ENCODE measurements around the gene SLC7A10. TPM values are rescaled to one million over a fixed set of nuclear protein-coding genes. Genes with fewer than 3 reads are reported as not detected.

Gene SLC7A10
- polyA plus RNA-seq, 1 of the 3 experiments (the other 2 are of a cell fraction): 0.02 TPM

DNA sequence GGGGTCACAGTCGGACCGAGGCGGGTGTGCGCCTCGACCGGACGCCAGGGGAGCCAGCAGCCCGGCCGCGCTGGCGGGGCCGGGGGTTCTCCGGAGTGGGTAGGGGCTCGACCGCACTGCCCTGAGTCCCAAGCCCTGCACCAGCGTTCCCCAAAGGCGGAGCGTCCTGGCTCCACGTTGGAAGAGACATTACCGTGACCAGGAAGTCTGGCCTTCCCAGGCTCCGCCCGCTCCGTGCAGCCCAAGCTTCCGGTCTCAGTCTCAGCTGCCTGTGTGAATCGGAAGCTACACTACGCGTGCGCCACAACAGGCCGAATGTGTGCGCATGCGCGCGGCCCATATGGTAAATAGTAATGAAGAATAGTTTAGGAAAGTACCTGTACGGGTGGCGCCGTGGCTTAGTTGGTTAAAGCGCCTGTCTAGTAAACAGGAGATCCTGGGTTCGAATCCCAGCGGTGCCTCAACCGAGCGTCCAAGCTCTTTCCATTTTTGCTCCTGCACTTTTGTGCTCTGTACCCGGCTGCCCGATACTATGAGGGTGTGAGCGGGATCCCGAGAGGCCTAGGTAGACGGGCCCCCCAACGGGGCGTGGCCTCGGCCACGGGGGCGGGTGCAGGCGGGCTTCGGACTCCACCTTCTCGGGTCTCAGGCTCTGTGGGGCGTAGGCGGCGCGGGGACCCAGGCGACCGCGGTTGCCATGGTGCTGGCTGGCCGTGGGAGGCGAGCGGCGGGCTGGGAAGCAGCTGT lies 48.8 kb downstream of the SLC7A10 start (continued):
- TF ChIP-seq, protein P1, sequence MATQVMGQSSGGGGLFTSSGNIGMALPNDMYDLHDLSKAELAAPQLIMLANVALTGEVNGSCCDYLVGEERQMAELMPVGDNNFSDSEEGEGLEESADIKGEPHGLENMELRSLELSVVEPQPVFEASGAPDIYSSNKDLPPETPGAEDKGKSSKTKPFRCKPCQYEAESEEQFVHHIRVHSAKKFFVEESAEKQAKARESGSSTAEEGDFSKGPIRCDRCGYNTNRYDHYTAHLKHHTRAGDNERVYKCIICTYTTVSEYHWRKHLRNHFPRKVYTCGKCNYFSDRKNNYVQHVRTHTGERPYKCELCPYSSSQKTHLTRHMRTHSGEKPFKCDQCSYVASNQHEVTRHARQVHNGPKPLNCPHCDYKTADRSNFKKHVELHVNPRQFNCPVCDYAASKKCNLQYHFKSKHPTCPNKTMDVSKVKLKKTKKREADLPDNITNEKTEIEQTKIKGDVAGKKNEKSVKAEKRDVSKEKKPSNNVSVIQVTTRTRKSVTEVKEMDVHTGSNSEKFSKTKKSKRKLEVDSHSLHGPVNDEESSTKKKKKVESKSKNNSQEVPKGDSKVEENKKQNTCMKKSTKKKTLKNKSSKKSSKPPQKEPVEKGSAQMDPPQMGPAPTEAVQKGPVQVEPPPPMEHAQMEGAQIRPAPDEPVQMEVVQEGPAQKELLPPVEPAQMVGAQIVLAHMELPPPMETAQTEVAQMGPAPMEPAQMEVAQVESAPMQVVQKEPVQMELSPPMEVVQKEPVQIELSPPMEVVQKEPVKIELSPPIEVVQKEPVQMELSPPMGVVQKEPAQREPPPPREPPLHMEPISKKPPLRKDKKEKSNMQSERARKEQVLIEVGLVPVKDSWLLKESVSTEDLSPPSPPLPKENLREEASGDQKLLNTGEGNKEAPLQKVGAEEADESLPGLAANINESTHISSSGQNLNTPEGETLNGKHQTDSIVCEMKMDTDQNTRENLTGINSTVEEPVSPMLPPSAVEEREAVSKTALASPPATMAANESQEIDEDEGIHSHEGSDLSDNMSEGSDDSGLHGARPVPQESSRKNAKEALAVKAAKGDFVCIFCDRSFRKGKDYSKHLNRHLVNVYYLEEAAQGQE (IDR thresholded peaks at IDR 0.05; ENCODE audit: low read depth, low read length): peak; percentile 50; the same call in 1 of the 2 replicates
- TF ChIP-seq GATA2 (CRISPR knock-in tag; IDR thresholded peaks at IDR 0.05): no peak
- peak; percentile 77 for TF ChIP-seq GABPA (IDR thresholded peaks at IDR 0.05; ENCODE audit: low read depth)
- TF ChIP-seq NFIC (IDR thresholded peaks at IDR 0.05; ENCODE audit: borderline replicate concordance): no peak
- TF ChIP-seq, protein P2, sequence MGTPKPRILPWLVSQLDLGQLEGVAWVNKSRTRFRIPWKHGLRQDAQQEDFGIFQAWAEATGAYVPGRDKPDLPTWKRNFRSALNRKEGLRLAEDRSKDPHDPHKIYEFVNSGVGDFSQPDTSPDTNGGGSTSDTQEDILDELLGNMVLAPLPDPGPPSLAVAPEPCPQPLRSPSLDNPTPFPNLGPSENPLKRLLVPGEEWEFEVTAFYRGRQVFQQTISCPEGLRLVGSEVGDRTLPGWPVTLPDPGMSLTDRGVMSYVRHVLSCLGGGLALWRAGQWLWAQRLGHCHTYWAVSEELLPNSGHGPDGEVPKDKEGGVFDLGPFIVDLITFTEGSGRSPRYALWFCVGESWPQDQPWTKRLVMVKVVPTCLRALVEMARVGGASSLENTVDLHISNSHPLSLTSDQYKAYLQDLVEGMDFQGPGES (IDR thresholded peaks at IDR 0.05; ENCODE audit: low read depth, low read length): no peak
- no peak for TF ChIP-seq RCOR1 (IDR thresholded peaks at IDR 0.05; ENCODE audit: low read length)
- TF ChIP-seq EZH2phosphoT487 (IDR thresholded peaks at IDR 0.05; ENCODE audit: borderline replicate concordance, low read depth): no peak
- TF ChIP-seq JUND (IDR thresholded peaks at IDR 0.05): no peak
- peak; percentile 98 for TF ChIP-seq POLR2AphosphoS5 (IDR thresholded peaks at IDR 0.05; ENCODE audit: low read depth, low read length)
- peak; percentile 51; the same call in 1 of the 2 replicates for TF ChIP-seq SIN3A (IDR thresholded peaks at IDR 0.05; ENCODE audit: borderline replicate concordance, low read depth, low read length)
- no peak for TF ChIP-seq USF2 (IDR thresholded peaks at IDR 0.05; ENCODE audit: borderline replicate concordance, low read depth, low read length)
- TF ChIP-seq TAF1 (IDR thresholded peaks at IDR 0.05; ENCODE audit: borderline replicate concordance, low read depth, low read length): no peak
- TF ChIP-seq, protein P3, sequence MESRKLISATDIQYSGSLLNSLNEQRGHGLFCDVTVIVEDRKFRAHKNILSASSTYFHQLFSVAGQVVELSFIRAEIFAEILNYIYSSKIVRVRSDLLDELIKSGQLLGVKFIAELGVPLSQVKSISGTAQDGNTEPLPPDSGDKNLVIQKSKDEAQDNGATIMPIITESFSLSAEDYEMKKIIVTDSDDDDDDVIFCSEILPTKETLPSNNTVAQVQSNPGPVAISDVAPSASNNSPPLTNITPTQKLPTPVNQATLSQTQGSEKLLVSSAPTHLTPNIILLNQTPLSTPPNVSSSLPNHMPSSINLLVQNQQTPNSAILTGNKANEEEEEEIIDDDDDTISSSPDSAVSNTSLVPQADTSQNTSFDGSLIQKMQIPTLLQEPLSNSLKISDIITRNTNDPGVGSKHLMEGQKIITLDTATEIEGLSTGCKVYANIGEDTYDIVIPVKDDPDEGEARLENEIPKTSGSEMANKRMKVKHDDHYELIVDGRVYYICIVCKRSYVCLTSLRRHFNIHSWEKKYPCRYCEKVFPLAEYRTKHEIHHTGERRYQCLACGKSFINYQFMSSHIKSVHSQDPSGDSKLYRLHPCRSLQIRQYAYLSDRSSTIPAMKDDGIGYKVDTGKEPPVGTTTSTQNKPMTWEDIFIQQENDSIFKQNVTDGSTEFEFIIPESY (IDR thresholded peaks at IDR 0.05; ENCODE audit: borderline replicate concordance, low read depth): no peak
- TF ChIP-seq RXRA (IDR thresholded peaks at IDR 0.05; ENCODE audit: borderline replicate concordance, low read depth): no peak
- TF ChIP-seq, protein P4, sequence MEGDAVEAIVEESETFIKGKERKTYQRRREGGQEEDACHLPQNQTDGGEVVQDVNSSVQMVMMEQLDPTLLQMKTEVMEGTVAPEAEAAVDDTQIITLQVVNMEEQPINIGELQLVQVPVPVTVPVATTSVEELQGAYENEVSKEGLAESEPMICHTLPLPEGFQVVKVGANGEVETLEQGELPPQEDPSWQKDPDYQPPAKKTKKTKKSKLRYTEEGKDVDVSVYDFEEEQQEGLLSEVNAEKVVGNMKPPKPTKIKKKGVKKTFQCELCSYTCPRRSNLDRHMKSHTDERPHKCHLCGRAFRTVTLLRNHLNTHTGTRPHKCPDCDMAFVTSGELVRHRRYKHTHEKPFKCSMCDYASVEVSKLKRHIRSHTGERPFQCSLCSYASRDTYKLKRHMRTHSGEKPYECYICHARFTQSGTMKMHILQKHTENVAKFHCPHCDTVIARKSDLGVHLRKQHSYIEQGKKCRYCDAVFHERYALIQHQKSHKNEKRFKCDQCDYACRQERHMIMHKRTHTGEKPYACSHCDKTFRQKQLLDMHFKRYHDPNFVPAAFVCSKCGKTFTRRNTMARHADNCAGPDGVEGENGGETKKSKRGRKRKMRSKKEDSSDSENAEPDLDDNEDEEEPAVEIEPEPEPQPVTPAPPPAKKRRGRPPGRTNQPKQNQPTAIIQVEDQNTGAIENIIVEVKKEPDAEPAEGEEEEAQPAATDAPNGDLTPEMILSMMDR (IDR thresholded peaks at IDR 0.05): 0 out of 2 replicates have a peak, but pooled peaks have one; percentile 11
- peak; percentile 62; the same call in 1 of the 2 replicates for TF ChIP-seq FOSL2 (IDR thresholded peaks at IDR 0.05; ENCODE audit: borderline replicate concordance, low read depth)
- peak; percentile 90 for TF ChIP-seq ELF1 (IDR thresholded peaks at IDR 0.05)
- no peak for TF ChIP-seq FOXM1 (IDR thresholded peaks at IDR 0.05; ENCODE audit: low read depth)
- no peak for TF ChIP-seq MEF2A (IDR thresholded peaks at IDR 0.05; ENCODE audit: borderline replicate concordance, low read depth)
- TF ChIP-seq RAD21 (IDR thresholded peaks at IDR 0.05; ENCODE audit: low read length): no peak

Data from SK-N-SH (cell line).